ENCODE data around the gene RRAS.

DNA sequence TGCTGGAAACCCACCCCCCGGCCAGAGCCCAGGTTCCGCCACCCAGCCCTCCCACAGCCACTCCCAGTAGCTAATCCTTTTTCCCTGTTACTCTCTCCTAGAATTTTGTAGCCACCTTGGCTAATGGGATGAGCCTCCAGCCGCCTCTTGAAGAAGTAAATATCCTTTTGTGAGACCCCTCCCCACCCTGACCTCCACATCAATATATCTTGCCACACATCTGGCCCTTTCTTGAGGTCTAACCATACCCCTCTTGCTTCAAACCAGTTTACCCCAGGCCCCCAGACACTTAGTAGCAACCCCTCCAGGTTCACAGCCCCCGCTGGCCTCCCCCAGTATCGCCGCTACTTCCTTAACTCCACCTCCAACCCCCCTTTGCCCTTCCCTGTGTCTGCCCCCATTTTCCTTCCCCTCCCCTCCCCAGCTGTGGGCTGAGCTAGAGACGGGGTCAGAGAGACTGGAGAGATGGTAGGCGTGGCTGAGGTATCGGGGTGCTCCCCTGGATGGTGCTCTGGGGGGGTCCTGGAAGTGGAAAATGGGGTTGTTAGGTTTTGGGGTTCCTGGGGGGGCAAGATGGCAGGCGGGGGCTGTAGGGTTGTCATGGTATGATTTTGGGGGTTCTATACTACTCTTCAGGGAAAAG lies 39.9 kb upstream of the RRAS start:
- no peak for TF ChIP-seq EZH2 (optimal IDR thresholded peaks at IDR 0.05; ENCODE audit: low read depth, low read length)
- TF ChIP-seq CTCF (IDR thresholded peaks at IDR 0.05; ENCODE audit: low read length) = no peak
- no peak for TF ChIP-seq EZH2phosphoT487 (IDR thresholded peaks at IDR 0.05; ENCODE audit: low read length)
